Astrocyte of the spinal cord (primary cell): ENCODE results near the gene LRRC47.

Experiments used
- DNase-seq: peaks from one replicate; pipeline ENCODE4 v3.0.0; 2011; ENCODE audit warnings: low read depth, low spot score
- H3K4me3 ChIP-seq: 2 replicates; pipeline ENCODE4 v1.5.1; 2011; ENCODE audit warnings: low read depth, mild to moderate bottlenecking, low read length, moderate library complexity
- CTCF ChIP-seq: IDR thresholded peaks from 2 replicates; pipeline ENCODE4 v1.5.1; 2012; ENCODE audit warnings: low read depth, mild to moderate bottlenecking, low read length, inconsistent platforms
- in situ Hi-C: cut with HindIII; loops from 2 replicates; pipeline ENCODE4 v1.10.0; 2017; ENCODE audit warnings: low sequenced_read_pairs

Gene LRRC47

GRCh38 chr1:3741566-3742438, 54.5 kb downstream of the LRRC47 start:
- no peak overlapping the region for H3K4me3 ChIP-seq
- in situ Hi-C loops, result no loop called here
- DNase-seq, result no peak

GRCh38 chr1:3740752-3741151, 55.5 kb downstream of the LRRC47 start:
- in situ Hi-C loops, result no loop called here
- DNase-seq, result no peak
- no peak overlapping the region for H3K4me3 ChIP-seq
- no peak for TF ChIP-seq CTCF

More at GRCh38 chr1:3741566-3742438, 54.5 kb downstream of the LRRC47 start:
- TF ChIP-seq CTCF, result no peak

DNA sequence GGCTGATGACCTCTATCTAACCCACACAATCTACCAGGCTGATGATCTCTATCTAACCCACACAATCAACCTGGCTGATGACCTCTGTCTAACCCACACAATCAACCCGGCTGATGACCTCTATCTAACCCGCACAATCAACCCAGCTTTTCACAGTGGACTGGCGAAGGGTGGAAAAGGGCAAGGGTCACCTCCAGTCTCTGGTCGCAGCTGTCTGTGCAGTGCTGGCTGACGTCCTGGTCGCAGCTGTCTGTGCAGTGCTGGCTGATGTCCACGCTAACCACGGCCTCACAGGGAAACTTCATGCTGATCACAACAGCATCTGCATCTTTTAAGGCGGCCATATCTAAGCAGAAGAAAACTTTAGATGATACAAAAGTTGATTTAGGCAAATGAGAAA, 56.3 kb downstream of the LRRC47 start:
- TF ChIP-seq CTCF, result no peak
- in situ Hi-C loops, result no loop called here
- no peak overlapping the region for H3K4me3 ChIP-seq
- no peak for DNase-seq

- TF ChIP-seq CTCF, result no peak
- in situ Hi-C loops, result no loop called here
- no peak for DNase-seq
- no peak overlapping the region for H3K4me3 ChIP-seq
These were observed 57.4 kb downstream of the LRRC47 start for GRCh38 chr1:3738943-3739342.

- no peak for TF ChIP-seq CTCF
- in situ Hi-C loops, result no loop called here
- no peak overlapping the region for H3K4me3 ChIP-seq
- no peak for DNase-seq
These were observed 59.6 kb downstream of the LRRC47 start for GRCh38 chr1:3736708-3737107.

DNA sequence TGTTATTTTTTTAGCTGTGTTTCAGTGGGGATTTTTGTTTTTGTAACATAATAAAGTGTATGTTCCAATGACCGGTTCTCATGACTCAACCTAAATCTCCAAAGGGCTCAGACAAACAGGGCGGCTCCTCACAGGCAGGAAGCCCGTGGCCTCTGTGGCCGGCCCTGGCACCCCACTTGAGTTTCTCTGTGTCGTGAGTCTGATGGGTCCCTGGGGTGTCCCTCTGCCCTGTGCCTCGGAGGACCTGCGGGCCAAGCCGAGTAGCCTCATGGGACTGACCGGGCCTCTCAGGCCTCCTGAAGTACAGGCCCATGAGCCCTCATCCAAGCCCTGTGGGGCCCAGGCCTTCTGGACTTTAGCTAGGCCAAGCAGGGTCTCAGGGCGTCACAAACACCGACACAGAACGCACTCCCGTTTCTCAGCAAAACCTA, 60.2 kb downstream of the LRRC47 start:
- in situ Hi-C loops, result no loop called here
- no peak for DNase-seq
- no peak for TF ChIP-seq CTCF
- no peak overlapping the region for H3K4me3 ChIP-seq
